ENCODE results near the gene CTNNA3.

CTNNA3 gene

DNA sequence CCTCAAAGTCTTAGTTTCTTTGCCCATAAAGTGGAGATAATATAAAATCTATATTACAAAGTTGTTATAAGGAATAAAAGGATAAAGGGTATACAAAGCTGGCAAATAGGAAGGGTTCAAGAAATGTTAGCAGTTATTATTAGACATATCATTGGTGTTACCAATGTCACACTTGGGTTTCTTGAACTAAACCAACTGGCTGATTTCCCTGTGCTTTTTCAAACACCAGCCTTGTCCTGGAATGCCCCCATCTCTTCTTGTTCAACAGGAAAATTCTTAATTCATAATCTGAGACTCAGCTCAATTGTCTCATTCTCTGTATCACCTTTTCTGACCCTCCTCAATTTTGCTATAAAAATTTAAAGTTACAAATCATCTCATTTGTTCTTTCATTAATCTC lies 913.9 kb downstream of the CTNNA3 start:
- Histone ChIP-seq H3K4me1 (ENCODE audit: control insufficient read depth, low read depth, low read length) (no peaks in the 10 kb centered on the region), H3K9ac (ENCODE audit: low read length) (no peak overlapping the region), H3K4me3 (ENCODE audit: low read length) (no peak overlapping the region), H3K27me3 (ENCODE audit: control insufficient read depth, insufficient read depth, low read length) (no peaks in the 10 kb centered on the region), H3K9me3 (ENCODE audit: control insufficient read depth, low read depth, low read length) (no peaks in the 10 kb centered on the region), H3K36me3 (ENCODE audit: control insufficient read depth, low read depth, low read length) (no peaks in the 10 kb centered on the region), H3K27ac (ENCODE audit: low read length) (no peak overlapping the region)

GRCh38 chr10:66780796-66781195 lies 915.2 kb downstream of the CTNNA3 start:
- Histone ChIP-seq H3K36me3 (ENCODE audit: control insufficient read depth, low read depth, low read length) (no peaks in the 10 kb centered on the region), H3K9me3 (ENCODE audit: control insufficient read depth, low read depth, low read length) (no peaks in the 10 kb centered on the region), H3K9ac (ENCODE audit: low read length) (no peak overlapping the region), H3K27me3 (ENCODE audit: control insufficient read depth, insufficient read depth, low read length) (no peaks in the 10 kb centered on the region), H3K27ac (ENCODE audit: low read length) (no peak overlapping the region), H3K4me1 (ENCODE audit: control insufficient read depth, low read depth, low read length) (no peaks in the 10 kb centered on the region), H3K4me3 (ENCODE audit: low read length) (no peak overlapping the region)

DNA sequence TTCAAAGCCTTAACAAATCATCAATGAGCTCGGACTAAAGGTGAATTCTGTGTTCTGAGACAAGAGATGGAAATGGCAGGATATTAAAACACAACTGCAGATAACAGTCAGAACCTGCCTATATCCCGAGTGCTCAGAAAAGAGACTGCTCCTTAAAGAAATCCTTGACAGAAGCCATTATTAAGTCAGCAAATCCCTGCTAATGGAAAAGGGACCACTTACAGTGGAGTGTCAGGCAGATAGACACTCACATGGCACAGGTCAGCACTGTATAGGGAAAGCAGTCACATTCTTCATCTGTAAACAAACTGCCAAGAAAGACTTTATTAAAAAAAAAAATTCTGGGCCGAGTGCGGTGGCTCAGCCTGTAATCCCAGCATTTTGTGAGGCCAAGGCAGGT lies 917.6 kb downstream of the CTNNA3 start:
- H3K9me3 ChIP-seq (ENCODE audit: control insufficient read depth, low read depth, low read length), result no peaks in the 10 kb centered on the region
- H3K4me1 ChIP-seq (ENCODE audit: control insufficient read depth, low read depth, low read length), result no peaks in the 10 kb centered on the region
- H3K27ac ChIP-seq (ENCODE audit: low read length), result no peak overlapping the region
- no peak overlapping the region for H3K4me3 ChIP-seq (ENCODE audit: low read length)
- no peak overlapping the region for H3K9ac ChIP-seq (ENCODE audit: low read length)
- H3K36me3 ChIP-seq (ENCODE audit: control insufficient read depth, low read depth, low read length), result no peaks in the 10 kb centered on the region
- no peaks in the 10 kb centered on the region for H3K27me3 ChIP-seq (ENCODE audit: control insufficient read depth, insufficient read depth, low read length)

DNA sequence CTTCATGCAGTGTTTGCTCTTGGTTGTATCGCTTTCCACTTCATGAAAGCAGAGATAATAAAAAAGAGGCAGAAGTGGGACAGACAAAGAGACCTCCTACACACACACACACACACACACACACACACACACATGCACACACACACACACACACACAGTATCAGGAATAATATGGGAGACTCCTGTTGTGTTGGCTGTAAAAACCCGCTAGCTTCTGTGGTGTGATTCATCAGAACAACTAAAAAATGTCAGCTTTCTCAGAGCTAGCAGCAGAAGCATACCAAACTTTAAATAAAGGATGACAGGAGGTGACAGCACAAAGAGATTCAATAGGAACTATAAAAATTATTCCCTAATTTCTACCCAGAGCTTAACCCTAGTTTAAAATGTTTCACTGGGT lies 918.3 kb downstream of the CTNNA3 start:
- Histone ChIP-seq H3K9me3 (ENCODE audit: control insufficient read depth, low read depth, low read length) (no peaks in the 10 kb centered on the region), H3K27ac (ENCODE audit: low read length) (no peak overlapping the region), H3K4me1 (ENCODE audit: control insufficient read depth, low read depth, low read length) (no peaks in the 10 kb centered on the region), H3K4me3 (ENCODE audit: low read length) (no peak overlapping the region), H3K36me3 (ENCODE audit: control insufficient read depth, low read depth, low read length) (no peaks in the 10 kb centered on the region), H3K9ac (ENCODE audit: low read length) (no peak overlapping the region), H3K27me3 (ENCODE audit: control insufficient read depth, insufficient read depth, low read length) (no peaks in the 10 kb centered on the region)

DNA sequence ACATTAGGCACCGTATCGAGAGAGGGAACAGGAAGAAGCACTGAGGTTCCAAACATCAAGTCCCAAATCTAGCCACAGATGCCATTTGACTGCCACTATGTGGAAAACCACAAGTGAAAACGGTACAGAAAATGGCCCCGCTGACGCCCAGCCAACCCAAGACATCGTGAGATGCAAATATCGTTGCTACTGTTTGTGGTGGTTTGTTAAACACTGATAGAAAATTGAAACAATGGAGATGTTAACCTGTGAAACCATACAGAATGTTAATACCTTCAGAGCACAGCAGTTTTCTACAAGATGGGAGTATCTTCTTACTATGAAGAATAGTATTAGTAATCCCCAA lies 922.5 kb downstream of the CTNNA3 start:
- H3K27me3 ChIP-seq (ENCODE audit: control insufficient read depth, insufficient read depth, low read length), result no peaks in the 10 kb centered on the region
- H3K4me3 ChIP-seq (ENCODE audit: low read length), result no peak overlapping the region
- no peak overlapping the region for H3K27ac ChIP-seq (ENCODE audit: low read length)
- no peaks in the 10 kb centered on the region for H3K4me1 ChIP-seq (ENCODE audit: control insufficient read depth, low read depth, low read length)
- H3K36me3 ChIP-seq (ENCODE audit: control insufficient read depth, low read depth, low read length), result no peaks in the 10 kb centered on the region
- no peak overlapping the region for H3K9ac ChIP-seq (ENCODE audit: low read length)
- H3K9me3 ChIP-seq (ENCODE audit: control insufficient read depth, low read depth, low read length), result no peaks in the 10 kb centered on the region

DNA sequence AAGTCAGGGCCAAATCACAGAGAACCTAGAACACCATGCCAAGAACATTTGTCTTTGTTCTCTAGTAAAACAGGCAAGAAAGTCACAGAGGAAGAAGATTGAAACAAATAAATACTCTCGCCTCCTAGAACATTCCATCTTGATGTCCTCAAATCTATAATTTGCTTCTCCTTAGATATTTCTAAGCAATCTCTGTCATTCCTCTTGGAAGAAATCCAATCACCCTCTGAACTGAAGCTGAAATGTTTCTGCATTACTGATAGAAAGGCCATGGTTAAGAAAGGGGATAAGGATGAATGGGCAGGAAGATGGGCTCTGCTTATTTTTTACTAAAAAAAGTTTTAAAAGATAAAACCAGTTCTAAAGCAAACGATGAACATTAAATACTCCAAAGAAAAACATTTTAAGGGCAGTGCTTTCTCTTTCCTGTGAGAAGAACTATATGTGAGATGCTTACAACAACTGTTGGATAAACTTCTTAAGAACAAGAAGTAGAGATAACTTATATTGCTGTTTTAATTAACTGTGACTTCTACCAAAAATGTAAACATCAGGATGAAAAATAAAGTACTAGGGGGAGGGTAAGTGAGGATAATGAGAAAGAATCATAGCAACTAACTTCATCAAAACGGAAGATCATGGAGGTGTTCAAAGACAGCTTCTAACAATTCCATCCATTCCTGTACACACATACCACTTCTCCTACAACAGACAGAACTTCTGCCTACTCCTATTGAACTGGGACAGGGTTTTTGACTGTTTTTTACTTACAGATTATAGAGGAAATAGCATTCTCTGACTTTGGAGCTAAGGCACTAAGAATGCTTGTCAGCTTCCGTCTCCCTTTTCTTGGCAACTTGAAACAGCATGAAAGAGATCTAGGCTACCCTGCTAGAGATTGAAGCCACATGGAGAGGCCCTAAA lies 923.2 kb downstream of the CTNNA3 start:
- Histone ChIP-seq H3K27me3 (ENCODE audit: control insufficient read depth, insufficient read depth, low read length) (no peaks in the 10 kb centered on the region), H3K4me3 (ENCODE audit: low read length) (no peak overlapping the region), H3K9ac (ENCODE audit: low read length) (no peak overlapping the region), H3K9me3 (ENCODE audit: control insufficient read depth, low read depth, low read length) (no peaks in the 10 kb centered on the region), H3K4me1 (ENCODE audit: control insufficient read depth, low read depth, low read length) (no peaks in the 10 kb centered on the region), H3K27ac (ENCODE audit: low read length) (no peak overlapping the region), H3K36me3 (ENCODE audit: control insufficient read depth, low read depth, low read length) (no peaks in the 10 kb centered on the region)

DNA sequence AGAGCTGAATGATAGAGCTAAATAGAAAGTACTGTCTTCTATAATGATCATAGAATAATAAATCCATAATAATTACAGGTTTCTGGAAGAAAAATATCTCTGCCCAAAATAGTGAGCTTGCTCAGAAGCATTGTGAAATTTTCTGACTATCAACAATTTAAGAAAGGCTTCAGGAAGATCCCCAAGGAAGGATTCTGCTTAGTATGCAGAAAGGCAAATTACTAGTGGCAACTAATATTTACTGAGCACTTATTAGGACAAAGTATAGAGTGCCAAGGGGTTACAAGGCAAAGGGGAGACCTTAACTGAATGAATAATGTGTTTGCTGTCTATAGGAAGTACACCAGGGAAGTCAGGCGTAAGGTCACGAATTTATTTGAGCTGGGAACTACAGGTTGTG lies 928.3 kb downstream of the CTNNA3 start:
- no peak overlapping the region for H3K9ac ChIP-seq (ENCODE audit: low read length)
- no peak overlapping the region for H3K27ac ChIP-seq (ENCODE audit: low read length)
- H3K9me3 ChIP-seq (ENCODE audit: control insufficient read depth, low read depth, low read length), result no peaks in the 10 kb centered on the region
- no peaks in the 10 kb centered on the region for H3K36me3 ChIP-seq (ENCODE audit: control insufficient read depth, low read depth, low read length)
- H3K4me1 ChIP-seq (ENCODE audit: control insufficient read depth, low read depth, low read length), result no peaks in the 10 kb centered on the region
- no peaks in the 10 kb centered on the region for H3K27me3 ChIP-seq (ENCODE audit: control insufficient read depth, insufficient read depth, low read length)
- no peak overlapping the region for H3K4me3 ChIP-seq (ENCODE audit: low read length)

DNA sequence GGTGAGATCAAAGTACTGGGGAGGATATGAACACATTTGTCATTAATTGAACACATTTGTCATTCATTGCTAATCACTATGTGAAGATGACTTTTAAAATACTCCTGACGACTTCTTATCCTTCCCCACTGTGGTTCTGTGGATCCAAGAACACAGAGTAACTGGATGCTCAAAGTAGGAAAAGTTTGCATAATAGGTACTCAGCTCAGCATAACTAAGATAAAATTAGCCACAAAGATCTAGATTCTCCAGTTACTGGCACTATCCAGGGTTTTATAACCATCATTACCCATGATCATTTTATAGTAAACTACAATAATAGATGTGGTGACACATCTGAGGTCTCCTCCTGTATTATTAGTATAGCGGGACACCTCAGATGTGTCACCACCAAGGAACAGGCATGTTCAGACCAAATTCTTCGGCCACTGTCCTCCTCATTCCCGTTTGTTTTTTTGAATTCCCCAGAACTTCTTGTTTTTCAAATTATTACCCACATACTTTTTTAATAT lies 933.7 kb downstream of the CTNNA3 start:
- H3K9ac ChIP-seq (ENCODE audit: low read length), result no peak overlapping the region
- no peaks in the 10 kb centered on the region for H3K4me1 ChIP-seq (ENCODE audit: control insufficient read depth, low read depth, low read length)
- H3K27ac ChIP-seq (ENCODE audit: low read length), result no peak overlapping the region
- H3K27me3 ChIP-seq (ENCODE audit: control insufficient read depth, insufficient read depth, low read length), result no peaks in the 10 kb centered on the region
- H3K4me3 ChIP-seq (ENCODE audit: low read length), result no peak overlapping the region
- no peaks in the 10 kb centered on the region for H3K9me3 ChIP-seq (ENCODE audit: control insufficient read depth, low read depth, low read length)
- no peaks in the 10 kb centered on the region for H3K36me3 ChIP-seq (ENCODE audit: control insufficient read depth, low read depth, low read length)

DNA sequence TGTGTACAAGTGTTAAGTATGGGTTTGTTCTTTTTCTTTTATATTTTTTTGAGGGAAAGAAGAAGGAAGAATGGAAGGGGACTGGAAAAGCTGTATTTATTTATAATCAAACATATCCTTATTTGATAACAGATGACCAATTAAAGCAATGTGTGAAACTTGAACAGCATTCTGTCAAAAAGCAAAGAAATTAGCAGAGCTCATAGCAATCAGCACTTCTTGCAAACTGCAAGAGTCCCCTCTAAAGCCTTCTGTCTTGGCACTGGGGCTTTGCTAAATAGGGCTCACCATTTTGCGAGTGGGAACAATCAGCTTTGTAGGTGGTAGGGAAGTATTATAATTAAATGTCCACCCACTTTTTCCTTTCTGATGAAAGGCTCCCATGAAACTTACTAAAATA lies 935.1 kb downstream of the CTNNA3 start:
- Histone ChIP-seq H3K36me3 (ENCODE audit: control insufficient read depth, low read depth, low read length) (no peaks in the 10 kb centered on the region), H3K9ac (ENCODE audit: low read length) (no peak overlapping the region), H3K4me3 (ENCODE audit: low read length) (no peak overlapping the region), H3K27ac (ENCODE audit: low read length) (no peak overlapping the region), H3K27me3 (ENCODE audit: control insufficient read depth, insufficient read depth, low read length) (no peaks in the 10 kb centered on the region), H3K4me1 (ENCODE audit: control insufficient read depth, low read depth, low read length) (no peaks in the 10 kb centered on the region), H3K9me3 (ENCODE audit: control insufficient read depth, low read depth, low read length) (no peaks in the 10 kb centered on the region)

- no peaks in the 10 kb centered on the region for H3K27me3 ChIP-seq (ENCODE audit: control insufficient read depth, insufficient read depth, low read length)
- H3K36me3 ChIP-seq (ENCODE audit: control insufficient read depth, low read depth, low read length), result no peaks in the 10 kb centered on the region
- no peak overlapping the region for H3K27ac ChIP-seq (ENCODE audit: low read length)
- H3K9ac ChIP-seq (ENCODE audit: low read length), result no peak overlapping the region
- no peaks in the 10 kb centered on the region for H3K4me1 ChIP-seq (ENCODE audit: control insufficient read depth, low read depth, low read length)
- no peak overlapping the region for H3K4me3 ChIP-seq (ENCODE audit: low read length)
- H3K9me3 ChIP-seq (ENCODE audit: control insufficient read depth, low read depth, low read length), result no peaks in the 10 kb centered on the region
These were observed 940.5 kb downstream of the CTNNA3 start for GRCh38 chr10:66755474-66755873.

DNA sequence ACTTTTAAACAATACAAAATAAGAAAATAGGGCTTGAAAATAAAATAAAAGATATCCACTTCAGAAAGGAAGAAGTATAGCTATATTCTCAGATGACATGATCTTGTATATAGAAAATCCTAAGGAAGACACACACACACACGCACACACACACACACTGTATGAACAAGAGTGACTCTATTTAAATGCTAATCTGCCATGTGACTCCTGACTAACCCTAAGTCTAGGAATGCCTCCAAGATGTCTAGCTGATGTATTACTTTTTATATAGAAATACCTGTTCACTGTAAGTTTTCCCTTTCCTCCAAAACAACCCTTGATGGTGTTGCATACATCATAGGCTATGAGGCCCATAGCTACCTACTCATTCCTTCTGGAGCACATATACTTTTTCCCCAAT lies 943.3 kb downstream of the CTNNA3 start:
- no peak overlapping the region for H3K27ac ChIP-seq (ENCODE audit: low read length)

DNA sequence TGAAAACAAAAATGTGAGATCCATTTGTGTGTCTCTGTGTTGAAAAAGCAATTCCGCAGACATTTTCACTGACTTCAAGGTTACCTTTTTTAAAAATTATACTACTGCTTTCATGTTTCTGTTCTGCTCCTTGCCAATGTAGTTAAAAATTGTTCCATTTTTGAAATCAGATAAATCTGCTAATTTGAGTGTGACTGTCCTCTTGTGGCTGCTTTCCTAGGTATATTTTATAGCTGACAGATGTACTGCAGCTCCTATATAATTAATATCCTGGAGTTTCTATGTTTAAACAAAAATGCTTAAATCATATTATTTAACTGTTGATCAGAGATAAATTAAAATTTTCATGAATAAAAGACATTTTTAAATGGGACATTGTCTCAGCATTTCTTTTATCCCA lies 947.8 kb downstream of the CTNNA3 start:
- no peak overlapping the region for H3K4me3 ChIP-seq (ENCODE audit: low read length)
- no peaks in the 10 kb centered on the region for H3K4me1 ChIP-seq (ENCODE audit: control insufficient read depth, low read depth, low read length)
- no peaks in the 10 kb centered on the region for H3K36me3 ChIP-seq (ENCODE audit: control insufficient read depth, low read depth, low read length)
- no peaks in the 10 kb centered on the region for H3K9me3 ChIP-seq (ENCODE audit: control insufficient read depth, low read depth, low read length)
- H3K27me3 ChIP-seq (ENCODE audit: control insufficient read depth, insufficient read depth, low read length), result no peaks in the 10 kb centered on the region
- H3K27ac ChIP-seq (ENCODE audit: low read length), result no peak overlapping the region
- H3K9ac ChIP-seq (ENCODE audit: low read length), result no peak overlapping the region

More for the DNA sequence above, 943.3 kb downstream of the CTNNA3 start:
- no peaks in the 10 kb centered on the region for H3K4me1 ChIP-seq (ENCODE audit: control insufficient read depth, low read depth, low read length)
- no peaks in the 10 kb centered on the region for H3K9me3 ChIP-seq (ENCODE audit: control insufficient read depth, low read depth, low read length)
- H3K9ac ChIP-seq (ENCODE audit: low read length), result no peak overlapping the region
- H3K4me3 ChIP-seq (ENCODE audit: low read length), result no peak overlapping the region
- no peaks in the 10 kb centered on the region for H3K36me3 ChIP-seq (ENCODE audit: control insufficient read depth, low read depth, low read length)
- H3K27me3 ChIP-seq (ENCODE audit: control insufficient read depth, insufficient read depth, low read length), result no peaks in the 10 kb centered on the region
